Measurements from ENCODE around the gene AIP. TPM values are rescaled to one million over a fixed set of nuclear protein-coding genes. Genes with fewer than 3 reads are reported as not detected.
A peak's percentile ranks its signal among the peaks of the same experiment; 100 is the strongest.

Gene AIP
- total and polyA plus RNA-seq, 9 of the 15 experiments (the other 6 are each of a cell fraction or from before 2014, with no cell fraction given): 5.2 to 92.5 (median 52.7) TPM

GRCh38 chr11:67482827-67483798 lies at the start of gene AIP (continued):
- 0 out of 2 replicates have a peak, but pooled peaks have one; percentile 38 for TF ChIP-seq MECOM (CRISPR knock-in tag; IDR thresholded peaks at IDR 0.05)
- TF ChIP-seq NBN (IDR thresholded peaks at IDR 0.05; ENCODE audit: low read depth): no peak
- peak; percentile 81 for TF ChIP-seq CREM (IDR thresholded peaks at IDR 0.05; ENCODE audit: low read depth)
- TF ChIP-seq, protein P1, sequence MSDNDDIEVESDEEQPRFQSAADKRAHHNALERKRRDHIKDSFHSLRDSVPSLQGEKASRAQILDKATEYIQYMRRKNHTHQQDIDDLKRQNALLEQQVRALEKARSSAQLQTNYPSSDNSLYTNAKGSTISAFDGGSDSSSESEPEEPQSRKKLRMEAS (CRISPR knock-in tag; IDR thresholded peaks at IDR 0.05): peak; percentile 100
- no peak; the same call in 1 of the 2 replicates for TF ChIP-seq ZNF12 (CRISPR knock-in tag; IDR thresholded peaks at IDR 0.05)
- TF ChIP-seq MCM5 (IDR thresholded peaks at IDR 0.05; ENCODE audit: low read depth): no peak
- TF ChIP-seq MYBL2 (IDR thresholded peaks at IDR 0.05; ENCODE audit: low read depth): no peak
- TF ChIP-seq MYBL2 (CRISPR knock-in tag; IDR thresholded peaks at IDR 0.05; ENCODE audit: borderline replicate concordance): no peak
- TF ChIP-seq ASH1L (IDR thresholded peaks at IDR 0.05; ENCODE audit: borderline replicate concordance, low read depth, partially characterized antibody): peak; percentile 71
- TF ChIP-seq ZBTB17 (CRISPR knock-in tag; IDR thresholded peaks at IDR 0.05): peak; percentile 88; the same call in 1 of the 2 replicates
- peak in 1 of 2 experiments; percentile 26; a peak in 1 of 4 replicates for TF ChIP-seq RCOR1 (IDR thresholded peaks at IDR 0.05; ENCODE audit: borderline replicate concordance in 1 of 2, low read depth in 2 of 2, low read length in 2 of 2)
- peak; percentile 28; the same call in 1 of the 2 replicates for TF ChIP-seq ZNF830 (CRISPR knock-in tag; IDR thresholded peaks at IDR 0.05)
- TF ChIP-seq JUND (IDR thresholded peaks at IDR 0.05; ENCODE audit: borderline replicate concordance, low read depth, low read length): peak; percentile 46; the same call in 1 of the 2 replicates
- 0 out of 3 replicates have a peak, but pooled peaks have one; percentile 58 for TF ChIP-seq JUND (tag; IDR thresholded peaks at IDR 0.05; ENCODE audit: borderline replicate concordance, low read depth, low read length)
- no peak for TF ChIP-seq ZNF778 (CRISPR knock-in tag; IDR thresholded peaks at IDR 0.05)
- TF ChIP-seq ELF1 (tag; IDR thresholded peaks at IDR 0.05): peak; percentile 91
- TF ChIP-seq, protein P2, sequence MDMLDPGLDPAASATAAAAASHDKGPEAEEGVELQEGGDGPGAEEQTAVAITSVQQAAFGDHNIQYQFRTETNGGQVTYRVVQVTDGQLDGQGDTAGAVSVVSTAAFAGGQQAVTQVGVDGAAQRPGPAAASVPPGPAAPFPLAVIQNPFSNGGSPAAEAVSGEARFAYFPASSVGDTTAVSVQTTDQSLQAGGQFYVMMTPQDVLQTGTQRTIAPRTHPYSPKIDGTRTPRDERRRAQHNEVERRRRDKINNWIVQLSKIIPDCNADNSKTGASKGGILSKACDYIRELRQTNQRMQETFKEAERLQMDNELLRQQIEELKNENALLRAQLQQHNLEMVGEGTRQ (CRISPR knock-in tag; IDR thresholded peaks at IDR 0.05): no peak
- TF ChIP-seq SRSF3 (IDR thresholded peaks at IDR 0.05; ENCODE audit: insufficient read depth, low read length): no peak
- TF ChIP-seq KLF16 (IDR thresholded peaks at IDR 0.05): no peak
- TF ChIP-seq U2AF1 (optimal IDR thresholded peaks at IDR 0.05; ENCODE audit: low read depth, low read length): no peak
- no peak for TF ChIP-seq HMG20A (CRISPR knock-in tag; conservative IDR thresholded peaks at IDR 0.05)
- TF ChIP-seq ZNF253 (CRISPR knock-in tag; conservative IDR thresholded peaks at IDR 0.05): no peak
- TF ChIP-seq, protein P3, sequence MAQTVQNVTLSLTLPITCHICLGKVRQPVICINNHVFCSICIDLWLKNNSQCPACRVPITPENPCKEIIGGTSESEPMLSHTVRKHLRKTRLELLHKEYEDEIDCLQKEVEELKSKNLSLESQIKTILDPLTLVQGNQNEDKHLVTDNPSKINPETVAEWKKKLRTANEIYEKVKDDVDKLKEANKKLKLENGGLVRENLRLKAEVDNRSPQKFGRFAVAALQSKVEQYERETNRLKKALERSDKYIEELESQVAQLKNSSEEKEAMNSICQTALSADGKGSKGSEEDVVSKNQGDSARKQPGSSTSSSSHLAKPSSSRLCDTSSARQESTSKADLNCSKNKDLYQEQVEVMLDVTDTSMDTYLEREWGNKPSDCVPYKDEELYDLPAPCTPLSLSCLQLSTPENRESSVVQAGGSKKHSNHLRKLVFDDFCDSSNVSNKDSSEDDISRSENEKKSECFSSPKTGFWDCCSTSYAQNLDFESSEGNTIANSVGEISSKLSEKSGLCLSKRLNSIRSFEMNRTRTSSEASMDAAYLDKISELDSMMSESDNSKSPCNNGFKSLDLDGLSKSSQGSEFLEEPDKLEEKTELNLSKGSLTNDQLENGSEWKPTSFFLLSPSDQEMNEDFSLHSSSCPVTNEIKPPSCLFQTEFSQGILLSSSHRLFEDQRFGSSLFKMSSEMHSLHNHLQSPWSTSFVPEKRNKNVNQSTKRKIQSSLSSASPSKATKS (CRISPR knock-in tag; IDR thresholded peaks at IDR 0.05): no peak
- TF ChIP-seq MBD2 (IDR thresholded peaks at IDR 0.05; ENCODE audit: borderline replicate concordance, low read depth): peak; percentile 62; the same call in 1 of the 2 replicates

All from K562 (cell line).